Measurements from ENCODE around the gene EPS15. TPM values are rescaled to one million over a fixed set of nuclear protein-coding genes. Genes with fewer than 3 reads are reported as not detected.

EPS15 gene
- total and polyA plus RNA-seq, 10 of the 15 experiments (the other 5 are each of a cell fraction or from before 2014, with no cell fraction given), result 24.7 to 87.8 (median 56.3) TPM

- no TSS peak for BruUV-seq (replicated peaks)
- Histone ChIP-seq H3K27ac (ENCODE audit: control insufficient read depth, insufficient read depth) (no peak overlapping the region), H3K79me2 (ENCODE audit: control insufficient read depth, insufficient read depth, low read length) (no peaks in the 10 kb centered on the region), H3K4me2 (ENCODE audit: control insufficient read depth, insufficient read depth) (no peak overlapping the region), H3K27me3 (replicated peaks in 1 of 2; ENCODE audit: control insufficient read depth in 2 of 2, insufficient read depth in 2 of 2, low read length in 1 of 2) (no peaks in the 10 kb centered on the region), H3K9ac (ENCODE audit: control insufficient read depth, insufficient read depth, low read length) (no peak overlapping the region), H3K4me1 (ENCODE audit: control insufficient read depth, insufficient read depth, low read length) (no peaks in the 10 kb centered on the region), H3K9me3 (replicated peaks; ENCODE audit: control insufficient read depth, insufficient read depth, low read length) (no peaks in the 10 kb centered on the region), H2AFZ (ENCODE audit: control insufficient read depth, low read depth, low read length) (no peak overlapping the region), H3K36me3 (ENCODE audit: control insufficient read depth in 2 of 2, insufficient read depth in 2 of 2, low read length in 1 of 2) (no peaks in the 10 kb centered on the region; a peak in 1 of 4 replicates), H3K4me3 (no peak overlapping the region), H4K20me1 (ENCODE audit: control insufficient read depth, insufficient read depth) (no peaks in the 10 kb centered on the region)
- ChIA-PET SMC1A (ENCODE audit: uncharacterized antibody, unreplicated experiment) (interaction anchor here (0.5 kb wide), 1 partner anchor 325 kb away, joined by 3 read pairs; no protein-coding TSS in a partner anchor), POLR2A (interaction anchor here (0.7 kb wide), 1 partner anchor 251 kb away, joined by 4 read pairs; no protein-coding TSS in a partner anchor), CTCF (interaction anchor here (0.5 kb wide), 1 partner anchor 105 kb away, joined by 3 read pairs; no protein-coding TSS in a partner anchor), RAD21 (ENCODE audit: unreplicated experiment) (no interaction called here)
- in situ Hi-C loops (cut with MboI) (no loop called here), intact Hi-C loops (cut with micrococcal nuclease; ENCODE audit: unreplicated experiment) (no loop called here)
- DNase-seq (ENCODE audit: low read depth, low spot score) (no peak), ATAC-seq (no peak), FAIRE-seq (no peak)
- WGBS (ENCODE audit: insufficient coverage, insufficient replicate concordance, low lambda C conversion rate, missing lambda C conversion rate), result 72% methylated on average over 11 of the region's 11 CpGs
- TF ChIP-seq TCF12 (IDR thresholded peaks at IDR 0.05; ENCODE audit: low read depth, low read length) (no peak), ZNF274 (IDR thresholded peaks at IDR 0.05; ENCODE audit: insufficient read depth, insufficient read length) (no peak), TARDBP (IDR thresholded peaks at IDR 0.05; ENCODE audit: borderline replicate concordance) (no peak), NKRF (conservative IDR thresholded peaks at IDR 0.05) (no peak), POLR2AphosphoS5 (IDR thresholded peaks at IDR 0.05; ENCODE audit: low read length) (no peak), IKZF1 (conservative IDR thresholded peaks at IDR 0.05) (no peak), FOXM1 (IDR thresholded peaks at IDR 0.05; ENCODE audit: low read depth, low read length) (no peak), MYC (IDR thresholded peaks at IDR 0.05; ENCODE audit: insufficient read depth, insufficient read length, insufficient replicate concordance, low read length, severe bottlenecking) (no peak), TAF1 (IDR thresholded peaks at IDR 0.05; ENCODE audit: borderline replicate concordance, low read depth, low read length) (no peak), RAD51 (IDR thresholded peaks at IDR 0.05) (no peak), MTA2 (IDR thresholded peaks at IDR 0.05; ENCODE audit: low read depth) (no peak), PAX5 (IDR thresholded peaks at IDR 0.05; ENCODE audit: borderline replicate concordance, low read depth, low read length) (no peak), NR2C1 (IDR thresholded peaks at IDR 0.05) (no peak), IRF3 (IDR thresholded peaks at IDR 0.05) (no peak)
- TF ChIP-seq, protein P1, sequence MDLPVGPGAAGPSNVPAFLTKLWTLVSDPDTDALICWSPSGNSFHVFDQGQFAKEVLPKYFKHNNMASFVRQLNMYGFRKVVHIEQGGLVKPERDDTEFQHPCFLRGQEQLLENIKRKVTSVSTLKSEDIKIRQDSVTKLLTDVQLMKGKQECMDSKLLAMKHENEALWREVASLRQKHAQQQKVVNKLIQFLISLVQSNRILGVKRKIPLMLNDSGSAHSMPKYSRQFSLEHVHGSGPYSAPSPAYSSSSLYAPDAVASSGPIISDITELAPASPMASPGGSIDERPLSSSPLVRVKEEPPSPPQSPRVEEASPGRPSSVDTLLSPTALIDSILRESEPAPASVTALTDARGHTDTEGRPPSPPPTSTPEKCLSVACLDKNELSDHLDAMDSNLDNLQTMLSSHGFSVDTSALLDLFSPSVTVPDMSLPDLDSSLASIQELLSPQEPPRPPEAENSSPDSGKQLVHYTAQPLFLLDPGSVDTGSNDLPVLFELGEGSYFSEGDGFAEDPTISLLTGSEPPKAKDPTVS (IDR thresholded peaks at IDR 0.05; ENCODE audit: low read depth, low read length), result no peak
- TF ChIP-seq, protein P2, sequence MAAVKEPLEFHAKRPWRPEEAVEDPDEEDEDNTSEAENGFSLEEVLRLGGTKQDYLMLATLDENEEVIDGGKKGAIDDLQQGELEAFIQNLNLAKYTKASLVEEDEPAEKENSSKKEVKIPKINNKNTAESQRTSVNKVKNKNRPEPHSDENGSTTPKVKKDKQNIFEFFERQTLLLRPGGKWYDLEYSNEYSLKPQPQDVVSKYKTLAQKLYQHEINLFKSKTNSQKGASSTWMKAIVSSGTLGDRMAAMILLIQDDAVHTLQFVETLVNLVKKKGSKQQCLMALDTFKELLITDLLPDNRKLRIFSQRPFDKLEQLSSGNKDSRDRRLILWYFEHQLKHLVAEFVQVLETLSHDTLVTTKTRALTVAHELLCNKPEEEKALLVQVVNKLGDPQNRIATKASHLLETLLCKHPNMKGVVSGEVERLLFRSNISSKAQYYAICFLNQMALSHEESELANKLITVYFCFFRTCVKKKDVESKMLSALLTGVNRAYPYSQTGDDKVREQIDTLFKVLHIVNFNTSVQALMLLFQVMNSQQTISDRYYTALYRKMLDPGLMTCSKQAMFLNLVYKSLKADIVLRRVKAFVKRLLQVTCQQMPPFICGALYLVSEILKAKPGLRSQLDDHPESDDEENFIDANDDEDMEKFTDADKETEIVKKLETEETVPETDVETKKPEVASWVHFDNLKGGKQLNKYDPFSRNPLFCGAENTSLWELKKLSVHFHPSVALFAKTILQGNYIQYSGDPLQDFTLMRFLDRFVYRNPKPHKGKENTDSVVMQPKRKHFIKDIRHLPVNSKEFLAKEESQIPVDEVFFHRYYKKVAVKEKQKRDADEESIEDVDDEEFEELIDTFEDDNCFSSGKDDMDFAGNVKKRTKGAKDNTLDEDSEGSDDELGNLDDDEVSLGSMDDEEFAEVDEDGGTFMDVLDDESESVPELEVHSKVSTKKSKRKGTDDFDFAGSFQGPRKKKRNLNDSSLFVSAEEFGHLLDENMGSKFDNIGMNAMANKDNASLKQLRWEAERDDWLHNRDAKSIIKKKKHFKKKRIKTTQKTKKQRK (IDR thresholded peaks at IDR 0.05; ENCODE audit: low read depth, low read length), result no peak
These were observed 197.8 kb downstream of the EPS15 start for GRCh38 chr1:51320967-51321923.
